Stimulated activated CD4-positive, alpha-beta T cell treated with anti-CD3 and anti-CD28 coated beads, Interleukin-1b, Interleukin-23, amount 100 ng/mL, for 4 hours (primary cell): ENCODE results near the gene MLLT3.

Source experiments
- DNase-seq, 2 donors: peaks; one replicate each; pipeline ENCODE4 v3.0.0-alpha.2; 2020; ENCODE audit warnings: low read depth in 2 of 2

The MLLT3 gene

DNA sequence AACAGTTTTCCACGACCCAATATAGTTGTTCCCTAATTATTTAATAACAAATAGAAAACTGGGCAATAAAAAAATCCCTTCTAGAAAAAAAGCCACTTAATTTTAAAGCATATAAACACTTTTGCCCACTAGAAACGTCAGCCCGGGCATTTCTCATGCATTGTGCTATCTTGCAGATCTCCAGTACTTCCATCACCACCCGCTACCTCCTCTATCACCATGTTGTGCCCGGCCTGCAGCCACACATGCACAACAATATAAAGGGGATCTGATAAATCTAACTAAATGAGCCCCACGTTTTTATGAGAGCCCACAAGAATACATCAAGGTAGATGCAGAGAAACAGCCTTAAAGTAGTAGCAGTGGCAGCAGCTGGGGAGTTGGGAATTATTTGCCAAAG is 272.7 kb downstream of the MLLT3 start:
- DNase-seq = no peak

DNA sequence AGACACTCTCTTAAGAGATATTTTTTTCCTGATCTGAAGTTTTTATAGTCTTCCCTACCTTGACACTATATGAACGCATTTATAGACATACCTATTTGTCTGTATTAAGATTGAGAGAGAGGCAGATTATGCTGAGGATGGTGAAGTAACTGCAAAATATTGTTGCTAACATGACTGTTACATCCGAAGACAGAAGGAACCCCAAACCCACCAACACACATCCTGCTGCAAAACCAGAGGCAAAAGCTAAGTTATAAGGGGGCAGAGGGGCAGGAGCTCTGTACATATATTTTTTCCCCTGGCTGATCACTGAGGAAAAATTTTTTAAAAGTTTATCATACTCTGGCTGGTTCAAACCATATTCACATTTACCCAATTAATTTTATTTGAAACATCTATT is 279.0 kb downstream of the MLLT3 start:
- no peak for DNase-seq

DNA sequence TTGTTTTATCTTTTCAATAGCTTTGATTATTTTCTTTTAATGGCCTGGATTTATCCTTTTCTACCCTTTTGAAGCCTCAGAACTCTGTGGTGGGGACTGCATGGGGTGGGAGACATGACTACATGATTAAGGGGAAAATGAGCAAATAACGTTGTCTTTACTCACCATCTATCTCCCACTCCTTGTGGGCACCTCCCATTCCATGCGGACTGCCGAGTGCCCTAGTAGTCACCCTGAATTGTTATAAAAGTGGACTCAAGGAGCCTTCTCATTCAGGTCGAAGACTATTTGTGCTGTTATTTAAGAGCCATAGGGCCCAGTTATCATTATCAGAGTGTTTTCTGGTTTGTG is 281.8 kb downstream of the MLLT3 start:
- DNase-seq = no peak

DNA sequence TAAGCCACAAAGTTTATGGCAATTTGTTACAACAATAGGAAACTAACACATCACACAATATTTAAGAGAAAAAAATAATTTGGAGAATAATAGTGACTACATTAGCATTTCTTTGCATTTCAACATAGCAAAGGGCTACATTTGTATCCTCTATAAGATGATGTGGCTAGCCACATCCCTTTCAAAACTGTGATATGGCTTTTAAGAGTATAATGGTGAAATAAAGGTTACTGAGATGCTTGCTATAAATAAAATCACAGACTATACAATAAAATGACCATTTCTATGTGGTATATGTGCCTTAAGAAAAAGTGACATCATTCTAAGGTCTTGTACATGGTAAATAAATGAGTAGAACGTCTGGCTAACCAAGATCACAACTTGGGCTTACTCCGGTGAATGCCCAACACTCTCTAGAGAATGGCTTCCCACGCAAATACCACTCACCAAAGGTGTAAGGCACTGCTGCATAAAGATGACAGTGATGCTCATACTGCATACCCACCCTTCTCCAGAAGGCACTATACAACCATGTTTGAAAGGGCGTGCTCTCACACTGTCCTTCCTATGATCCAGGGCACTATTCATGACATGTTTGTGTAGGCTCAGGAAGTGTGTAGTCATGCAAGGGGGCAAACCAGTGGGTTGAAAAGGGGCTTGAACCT is 286.5 kb downstream of the MLLT3 start:
- DNase-seq = no peak

DNA sequence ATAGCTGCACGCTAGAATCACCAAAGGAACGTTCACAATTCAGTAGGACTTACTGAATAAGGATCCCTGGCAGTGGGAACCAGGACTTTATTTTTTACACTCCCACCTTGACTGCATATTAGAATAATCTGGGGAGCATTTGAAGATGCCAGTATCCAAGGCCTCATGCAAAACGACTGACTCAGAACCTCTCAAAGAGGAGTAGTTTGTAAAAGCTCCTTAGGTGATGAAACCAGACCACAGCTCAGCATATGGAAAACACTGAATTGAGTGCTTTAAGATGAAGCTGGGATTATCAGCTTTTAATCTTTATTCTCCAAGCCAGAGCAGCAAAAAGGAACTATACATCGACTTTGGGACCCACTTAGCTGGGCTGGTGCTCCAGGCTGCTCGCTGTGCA is 288.3 kb downstream of the MLLT3 start:
- DNase-seq = no peak

DNA sequence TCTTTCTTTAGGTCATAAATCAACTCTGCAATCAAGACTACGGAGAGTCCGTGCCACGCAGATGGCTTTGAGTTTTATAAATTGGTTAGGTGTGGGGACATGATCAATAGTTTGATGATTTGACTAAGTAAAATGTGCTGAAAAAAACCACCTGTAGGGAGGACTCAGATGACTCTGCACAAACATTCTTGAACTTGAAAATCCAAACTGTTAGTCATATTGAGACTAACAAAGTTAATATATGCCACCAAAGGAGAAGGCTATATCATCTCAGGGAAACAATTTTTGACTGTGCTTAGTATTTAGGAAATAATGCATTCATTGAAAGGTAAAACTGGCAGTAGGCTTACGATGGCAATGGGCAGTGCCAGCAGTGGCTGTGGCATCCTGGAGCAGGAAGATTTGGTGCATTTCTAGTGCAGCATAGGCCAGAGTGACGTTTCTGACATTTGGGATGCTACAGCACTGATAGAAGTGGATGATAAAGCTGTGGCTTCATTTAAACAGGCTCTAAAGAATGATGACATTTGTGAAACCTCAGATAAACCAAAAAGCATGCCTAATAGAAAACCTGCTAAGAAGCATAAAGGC is 291.1 kb downstream of the MLLT3 start:
- no peak for DNase-seq

DNA sequence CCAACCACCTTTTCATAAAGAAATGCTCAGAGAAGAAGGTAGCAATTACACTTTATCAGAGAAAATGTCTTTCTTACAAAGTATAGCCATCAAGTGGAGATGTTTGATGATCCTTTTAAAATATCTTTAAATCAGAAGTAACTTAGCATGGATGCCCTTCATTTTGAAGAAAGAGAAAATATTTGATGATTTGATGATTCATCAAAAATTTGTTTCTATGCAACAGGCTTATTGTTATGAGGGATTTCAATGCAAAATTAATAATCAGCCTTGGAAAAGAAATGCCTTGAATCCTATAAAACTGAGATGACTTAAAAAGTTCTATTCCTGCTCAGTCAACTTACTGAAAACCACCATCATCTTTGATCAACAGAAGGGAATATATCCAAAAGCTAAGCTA is 291.6 kb downstream of the MLLT3 start:
- no peak for DNase-seq

DNA sequence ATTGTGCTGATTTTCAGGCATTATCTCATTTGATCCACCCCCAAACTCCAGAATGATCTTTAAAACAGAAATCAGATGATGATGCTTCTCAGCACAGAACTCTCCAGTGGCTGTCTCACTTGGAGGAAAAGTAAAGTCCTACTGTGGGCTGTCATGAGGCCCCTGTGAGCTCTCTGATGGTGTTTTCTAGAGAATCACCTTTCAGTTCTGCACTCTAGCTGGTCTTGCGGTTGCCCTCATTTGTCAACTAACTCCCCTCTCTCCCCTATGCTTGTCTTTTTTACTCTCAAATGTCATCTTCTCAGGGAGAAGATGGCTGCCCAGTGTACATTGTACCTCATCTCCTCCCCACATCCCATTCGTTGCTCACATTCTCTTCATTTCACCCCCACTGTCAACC is 295.8 kb downstream of the MLLT3 start:
- DNase-seq = no peak

DNA sequence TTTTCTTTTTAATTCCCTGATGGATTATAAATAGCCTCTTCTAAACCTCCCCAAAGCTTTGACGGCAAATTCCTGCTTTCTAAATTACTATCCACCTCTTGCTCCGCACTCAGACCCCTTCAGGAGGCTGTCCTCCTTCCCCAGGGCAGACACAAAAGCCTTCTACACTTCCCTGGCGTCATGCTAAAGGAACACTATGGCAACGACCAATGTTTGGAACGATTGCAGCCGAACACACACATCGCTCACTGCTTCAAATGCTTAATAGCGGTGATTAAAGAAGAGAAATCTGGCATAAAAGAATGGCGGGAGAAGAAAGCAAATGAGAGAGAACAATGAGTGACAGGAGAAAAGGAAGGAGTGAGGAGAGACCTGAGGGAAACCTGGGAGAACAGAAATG is 297.3 kb downstream of the MLLT3 start:
- DNase-seq = no peak

DNA sequence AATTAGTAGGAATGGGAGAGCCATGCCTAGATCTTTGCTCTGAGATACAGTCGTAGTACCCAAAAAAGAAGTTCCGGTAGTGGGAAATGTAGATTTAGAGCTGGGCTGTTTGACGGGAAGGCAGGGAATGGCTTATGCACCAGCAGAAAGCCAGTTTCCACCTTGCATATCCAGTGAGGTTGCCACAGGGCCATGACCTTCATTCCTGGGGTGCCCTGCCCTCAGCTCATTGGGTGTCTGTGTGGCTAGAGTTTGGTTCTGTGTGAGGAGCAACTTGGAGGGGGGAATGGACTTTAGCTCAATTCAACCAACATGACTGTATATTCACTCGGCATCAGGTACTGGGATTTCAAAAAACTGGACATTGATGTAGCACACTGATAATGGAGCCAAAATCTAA is 300.1 kb downstream of the MLLT3 start:
- DNase-seq = no peak

DNA sequence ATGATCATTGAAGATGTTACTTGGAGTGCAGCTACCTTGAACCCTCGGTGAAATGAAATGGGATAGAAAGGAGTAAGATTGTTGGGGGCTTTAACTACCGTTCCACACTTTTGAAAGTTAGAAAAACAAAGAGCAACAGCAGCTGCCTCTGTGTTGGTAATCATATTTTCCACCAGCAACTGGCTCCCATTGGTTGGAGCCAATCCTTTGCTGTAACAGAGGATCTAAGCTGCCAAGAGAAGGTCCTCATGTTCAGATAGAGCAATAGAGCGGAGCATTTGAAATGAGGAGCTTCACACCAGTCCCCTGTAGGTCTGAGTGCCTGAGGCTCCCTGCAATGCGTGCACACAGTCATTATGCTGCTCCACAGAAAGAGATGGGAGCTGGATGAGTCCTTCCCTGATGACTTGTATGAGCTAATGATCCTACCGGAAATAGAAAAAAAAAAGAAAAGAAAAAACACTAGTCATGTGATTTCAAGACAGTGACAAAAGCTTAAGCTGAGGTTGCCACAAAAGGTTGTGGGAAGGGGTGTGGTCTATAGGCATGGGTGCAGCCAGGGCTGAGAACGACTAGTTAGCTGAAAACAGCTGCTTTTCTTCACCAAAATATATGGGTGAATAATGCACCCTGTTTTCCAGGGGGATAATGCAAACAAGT is 300.7 kb downstream of the MLLT3 start:
- DNase-seq = no peak

DNA sequence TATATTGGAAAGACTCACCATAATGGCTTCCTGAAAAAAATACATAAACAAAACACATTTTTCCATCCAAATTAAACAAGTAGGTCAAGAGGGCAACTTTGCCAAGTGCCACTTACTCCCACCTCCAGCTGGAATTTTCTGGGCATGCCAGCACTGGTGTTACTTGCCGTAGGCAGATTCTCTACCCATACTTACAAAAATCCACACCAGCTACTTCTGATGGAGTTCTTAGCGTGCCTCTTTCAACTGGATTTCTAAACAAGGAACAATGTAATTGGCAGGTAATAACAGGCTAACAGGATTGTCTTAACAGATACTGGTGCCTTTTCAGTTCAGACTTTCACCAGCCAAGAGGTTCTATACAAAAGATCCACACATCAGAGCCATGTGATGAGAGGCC is 301.4 kb downstream of the MLLT3 start:
- no peak for DNase-seq

DNA sequence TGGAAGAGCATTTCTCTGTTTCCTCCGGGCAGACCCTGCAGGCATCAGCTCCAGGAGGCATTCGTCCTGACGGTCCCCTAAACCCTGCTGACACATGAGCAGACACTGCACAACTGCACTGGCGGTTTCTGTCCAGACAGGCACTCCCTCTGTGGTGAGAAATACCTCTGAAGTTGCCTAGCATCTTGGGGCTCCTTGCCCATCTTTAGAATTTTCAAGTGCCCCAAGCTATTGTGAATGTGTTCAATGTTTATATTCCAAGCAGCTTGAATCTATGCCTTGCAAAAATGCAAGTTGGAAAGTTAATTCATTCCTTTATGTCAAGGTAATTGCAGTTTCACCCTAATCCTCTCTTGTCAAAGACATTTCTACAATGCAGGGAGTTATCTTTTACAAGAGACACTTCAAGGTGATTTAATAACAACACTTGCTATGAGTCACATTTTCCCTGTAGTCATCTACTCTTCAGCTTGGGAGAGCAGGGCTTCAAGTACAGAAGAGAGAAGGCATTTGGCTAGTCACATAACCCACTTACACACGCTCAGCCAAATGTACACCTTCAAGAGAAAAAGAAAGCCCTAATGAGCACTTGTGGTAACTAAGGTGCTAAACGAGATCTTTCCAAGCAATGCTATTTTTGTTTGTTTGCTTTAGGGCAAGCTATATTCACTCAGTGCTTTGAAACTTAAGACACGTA is 302.5 kb downstream of the MLLT3 start:
- DNase-seq = no peak

DNA sequence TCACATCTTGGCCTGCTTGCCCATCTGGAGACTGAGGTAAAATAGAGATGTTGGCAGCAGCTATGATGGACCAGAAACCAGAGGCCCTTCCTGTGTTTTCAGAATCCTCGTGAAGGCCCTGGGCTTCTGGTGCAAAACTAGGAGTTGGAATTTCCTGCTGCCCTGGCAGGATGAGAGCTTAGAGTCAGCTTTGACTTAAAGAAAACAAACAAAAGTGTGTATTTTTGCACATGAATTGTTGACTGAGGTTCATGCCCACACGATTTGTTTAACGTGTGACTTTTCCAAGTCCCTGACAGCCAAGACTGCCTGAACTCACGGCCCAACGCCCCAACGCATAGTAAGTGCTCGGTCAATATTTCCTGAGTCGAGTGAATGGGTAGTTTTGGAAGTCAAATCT is 303.1 kb downstream of the MLLT3 start:
- no peak for DNase-seq

DNA sequence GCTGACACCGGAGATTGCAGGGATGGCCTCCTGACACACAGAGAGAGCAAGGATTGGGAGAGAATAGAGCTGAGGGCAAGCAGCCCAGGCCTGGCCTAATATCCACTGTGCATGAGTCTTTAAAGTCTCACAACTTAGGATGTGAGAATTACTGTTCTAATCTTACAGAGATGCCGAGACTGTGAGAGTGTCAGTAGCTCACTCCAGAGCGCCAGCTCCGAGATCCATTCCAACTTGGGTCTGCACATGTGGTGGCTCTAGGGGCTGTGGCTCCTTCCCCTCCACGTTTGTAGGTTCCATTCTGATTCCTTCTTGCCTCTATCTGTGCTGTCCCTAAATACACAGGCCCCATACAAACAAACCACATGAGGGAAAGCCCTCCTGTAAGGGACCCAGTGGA is 304.6 kb downstream of the MLLT3 start:
- no peak for DNase-seq

DNA sequence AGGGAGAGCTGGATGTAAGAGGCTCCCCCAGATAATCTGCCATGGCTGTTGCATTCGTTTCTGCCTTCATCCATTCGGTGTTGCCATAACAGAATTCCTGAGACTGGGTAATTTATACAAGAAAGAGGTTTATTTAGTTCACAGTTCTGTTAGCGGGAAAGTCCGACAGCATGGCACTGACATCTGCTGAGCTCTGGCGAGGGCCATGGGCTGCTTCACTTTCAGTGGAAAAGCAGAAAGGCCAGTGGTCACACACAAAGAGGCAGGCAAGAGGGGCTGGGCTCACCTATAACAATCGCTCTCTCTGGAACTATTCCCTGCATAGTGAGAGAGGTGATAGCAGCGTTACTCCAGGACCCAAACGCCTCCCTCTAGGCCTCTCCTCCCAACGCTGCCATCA is 305.9 kb downstream of the MLLT3 start:
- no peak for DNase-seq

DNA sequence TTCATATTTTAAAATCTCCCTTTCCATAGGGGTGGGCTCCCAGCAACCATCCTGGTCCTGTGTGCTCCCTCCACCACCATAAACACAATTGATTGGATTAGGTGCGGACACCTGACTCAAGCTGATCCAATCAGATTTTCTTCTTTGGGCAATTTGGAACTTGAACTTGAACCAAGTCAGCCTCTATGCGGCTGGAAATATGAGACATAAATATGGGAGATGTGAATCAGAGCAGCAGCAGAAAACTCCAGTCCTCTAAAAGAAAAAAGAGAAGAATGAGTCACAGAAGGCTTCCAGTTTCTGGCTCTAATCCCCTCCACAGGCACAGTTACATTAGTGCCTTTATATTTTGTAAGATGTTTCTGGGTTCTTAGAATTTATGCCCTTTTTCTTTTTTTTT is 306.6 kb downstream of the MLLT3 start:
- DNase-seq = no peak

DNA sequence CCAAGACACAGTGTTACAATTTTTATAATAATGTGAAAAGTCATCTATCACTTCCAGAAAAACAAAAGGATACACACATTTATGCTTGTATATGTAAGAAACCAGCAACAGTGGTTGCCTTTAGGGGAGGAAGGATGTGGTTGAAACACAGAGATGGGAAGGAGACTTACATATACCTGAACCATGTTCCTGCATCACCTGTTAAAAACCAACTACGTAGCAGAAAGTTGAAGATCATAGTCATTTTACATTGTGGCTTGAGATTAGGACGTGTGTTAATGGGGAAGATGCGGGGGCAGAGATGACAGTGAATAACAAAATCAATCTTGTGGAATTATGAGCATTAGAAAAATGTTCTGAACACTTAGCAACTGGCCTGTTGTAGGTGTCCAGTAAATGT is 307.3 kb downstream of the MLLT3 start:
- no peak for DNase-seq

DNA sequence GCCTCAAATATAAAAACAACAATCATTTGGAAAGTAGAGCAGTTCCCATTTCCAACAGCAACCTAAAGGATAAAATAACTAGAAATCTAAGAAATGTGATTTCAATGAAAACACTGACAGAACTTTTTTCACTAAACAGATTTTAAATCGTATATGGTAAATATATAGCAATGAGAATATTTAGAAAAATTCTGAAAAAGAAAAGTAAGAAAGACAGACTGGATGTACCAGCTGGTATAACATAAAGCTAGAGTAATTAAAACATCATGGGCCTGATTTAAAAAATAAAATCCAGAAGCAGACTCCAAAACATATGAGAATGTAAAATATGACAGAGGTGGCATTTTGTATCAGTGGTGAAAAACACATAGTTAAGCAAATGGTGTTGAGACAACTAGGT is 308.9 kb downstream of the MLLT3 start:
- DNase-seq = no peak

DNA sequence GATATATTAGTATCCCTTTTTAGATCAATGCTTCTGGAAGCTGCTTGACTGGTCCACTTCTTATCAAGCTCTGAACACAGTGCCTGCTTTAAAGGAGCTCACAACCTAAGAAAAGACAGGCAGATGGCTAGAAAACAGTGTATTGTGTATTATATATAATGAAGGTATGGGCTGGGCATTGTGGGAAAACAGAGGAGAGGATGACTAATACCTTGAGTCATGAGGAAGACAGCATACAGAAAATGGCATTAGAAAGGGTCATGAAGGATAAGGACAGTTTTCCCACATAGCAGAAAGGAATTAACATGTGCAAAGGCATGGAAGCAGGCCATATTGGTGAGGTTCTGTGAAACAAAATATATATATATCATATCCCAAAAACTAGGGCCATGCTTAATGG is 309.6 kb downstream of the MLLT3 start:
- DNase-seq = no peak

DNA sequence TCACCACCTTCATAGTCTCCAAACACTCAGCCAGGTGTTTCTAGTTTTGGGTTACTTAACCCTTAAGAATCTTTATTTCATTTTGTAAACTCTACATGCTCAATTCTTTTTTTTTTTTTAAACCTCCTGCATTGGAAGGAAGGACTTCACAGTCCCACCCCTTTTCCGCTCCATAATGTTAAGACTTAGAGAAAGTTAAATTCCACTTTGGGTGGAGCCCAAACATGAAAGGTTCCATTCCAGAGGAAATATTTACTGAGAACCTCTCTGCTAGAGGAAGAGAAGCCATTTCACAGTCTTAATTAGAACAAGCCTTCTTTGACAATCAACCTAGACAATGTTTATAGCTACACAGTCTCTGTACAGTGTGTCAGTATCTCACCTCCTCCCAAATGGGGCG is 312.3 kb downstream of the MLLT3 start:
- no peak for DNase-seq

DNA sequence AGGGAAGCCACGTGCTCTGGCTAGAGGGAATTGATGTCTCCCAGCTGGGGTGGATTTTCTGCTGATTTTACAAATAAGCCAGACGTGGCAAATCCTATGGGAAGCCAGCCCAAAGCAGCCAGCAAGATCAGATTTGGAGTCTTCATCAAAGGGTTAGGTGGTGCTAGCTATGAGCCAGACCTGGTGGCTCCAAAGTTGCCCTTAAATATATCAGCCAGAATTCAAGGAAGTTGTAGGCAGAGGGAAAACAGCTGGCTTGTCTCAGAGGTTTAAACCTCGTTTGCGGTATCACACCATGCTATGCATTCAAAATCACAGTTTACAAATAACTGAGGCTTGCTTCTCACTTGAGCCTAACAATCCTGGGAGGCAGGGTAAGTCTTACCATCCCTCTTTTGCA is 313.2 kb downstream of the MLLT3 start:
- DNase-seq = no peak

DNA sequence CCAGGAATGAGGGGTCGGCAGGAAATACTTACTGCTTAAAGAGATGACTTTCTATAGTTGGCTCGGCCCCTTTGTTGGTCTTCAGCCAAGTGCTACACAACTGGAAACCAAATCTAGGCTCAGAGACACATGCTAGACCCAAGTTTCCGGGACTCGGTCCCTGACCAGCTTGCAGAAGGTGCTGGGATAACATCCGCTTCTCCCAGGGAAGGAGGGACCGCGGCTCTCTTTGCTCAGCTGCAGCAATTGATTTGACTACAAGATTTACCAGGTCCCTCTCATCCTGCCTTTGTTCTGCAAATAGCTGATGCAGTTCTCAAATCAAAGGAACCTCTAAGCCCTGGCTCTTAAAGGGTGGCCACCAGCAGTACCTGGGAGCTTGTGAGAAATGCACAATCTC is 314.7 kb downstream of the MLLT3 start:
- DNase-seq = no peak
